Central memory CD4-positive, alpha-beta T cell (primary cell): Measurements from ENCODE around the gene SPECC1L.

Experiments
- DNase-seq: peaks from one replicate; pipeline ENCODE4 v3.0.0; 2022

Gene SPECC1L

DNA sequence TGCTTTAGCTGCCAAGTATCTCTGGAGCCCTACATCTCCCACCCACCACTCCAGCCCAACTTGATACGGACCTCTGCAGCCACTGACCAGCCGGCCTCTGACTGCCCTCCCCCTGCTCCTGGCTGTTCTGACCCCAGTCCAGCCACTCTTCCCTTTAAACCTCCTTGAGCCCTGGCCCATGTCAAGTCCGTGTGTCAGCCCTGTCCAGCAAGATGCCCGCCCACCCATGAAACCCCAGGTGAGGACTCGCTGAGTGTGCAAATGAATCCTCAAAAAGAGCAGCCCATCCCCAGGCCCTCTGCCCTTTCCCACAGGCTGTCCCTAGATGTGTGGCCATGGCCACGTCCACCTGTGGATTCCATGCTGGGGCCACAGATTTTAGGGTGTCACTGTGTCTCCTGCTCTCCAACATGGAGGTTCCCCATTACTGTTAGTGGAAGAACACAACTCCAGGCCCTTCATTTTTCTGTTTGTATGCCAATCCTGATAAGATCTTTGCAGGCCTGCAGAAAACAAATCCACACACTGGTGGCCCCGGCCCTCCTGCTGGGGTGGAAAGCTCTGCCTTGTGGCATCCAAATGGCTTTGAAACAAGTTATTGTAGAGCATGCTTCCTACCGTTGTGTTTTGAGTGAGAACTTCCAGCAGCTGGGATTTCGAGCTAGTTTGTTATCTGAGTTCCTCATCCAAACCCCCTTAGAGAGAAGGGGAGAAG is 134.1 kb downstream of the SPECC1L start:
- no peak for DNase-seq

DNA sequence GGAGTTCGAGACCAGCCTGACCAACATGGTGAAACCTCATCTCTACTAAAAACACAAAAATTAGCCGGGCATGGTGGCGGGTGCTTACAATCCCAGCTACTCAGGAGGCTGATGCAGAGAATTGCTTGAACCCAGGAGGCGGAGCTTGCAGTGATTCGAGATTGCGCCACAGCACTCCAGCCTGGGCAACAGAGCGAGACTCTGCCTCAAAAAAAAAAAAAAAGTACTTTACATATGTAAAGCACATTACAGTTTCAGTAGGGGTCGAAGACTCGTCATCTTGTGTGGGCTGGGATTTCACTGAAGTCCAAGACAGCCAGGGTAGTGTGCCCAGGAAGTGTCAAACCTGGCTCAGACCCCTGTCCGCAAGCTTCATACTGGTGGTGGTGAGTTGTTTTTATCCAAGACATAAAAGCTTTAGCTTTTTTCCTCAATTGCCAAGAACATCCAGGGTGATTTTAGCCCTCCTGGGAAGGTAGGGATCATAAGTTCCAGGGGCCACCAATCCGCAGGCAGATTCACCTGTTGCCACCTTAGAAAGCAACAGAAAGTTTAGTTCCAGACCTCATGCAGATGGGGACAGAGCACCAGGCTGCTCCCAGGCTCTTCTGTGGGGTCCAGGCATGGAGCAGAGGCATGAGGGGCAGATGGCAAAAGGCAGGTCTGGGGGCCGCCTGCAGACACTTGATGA is 135.1 kb downstream of the SPECC1L start:
- DNase-seq, result no peak

DNA sequence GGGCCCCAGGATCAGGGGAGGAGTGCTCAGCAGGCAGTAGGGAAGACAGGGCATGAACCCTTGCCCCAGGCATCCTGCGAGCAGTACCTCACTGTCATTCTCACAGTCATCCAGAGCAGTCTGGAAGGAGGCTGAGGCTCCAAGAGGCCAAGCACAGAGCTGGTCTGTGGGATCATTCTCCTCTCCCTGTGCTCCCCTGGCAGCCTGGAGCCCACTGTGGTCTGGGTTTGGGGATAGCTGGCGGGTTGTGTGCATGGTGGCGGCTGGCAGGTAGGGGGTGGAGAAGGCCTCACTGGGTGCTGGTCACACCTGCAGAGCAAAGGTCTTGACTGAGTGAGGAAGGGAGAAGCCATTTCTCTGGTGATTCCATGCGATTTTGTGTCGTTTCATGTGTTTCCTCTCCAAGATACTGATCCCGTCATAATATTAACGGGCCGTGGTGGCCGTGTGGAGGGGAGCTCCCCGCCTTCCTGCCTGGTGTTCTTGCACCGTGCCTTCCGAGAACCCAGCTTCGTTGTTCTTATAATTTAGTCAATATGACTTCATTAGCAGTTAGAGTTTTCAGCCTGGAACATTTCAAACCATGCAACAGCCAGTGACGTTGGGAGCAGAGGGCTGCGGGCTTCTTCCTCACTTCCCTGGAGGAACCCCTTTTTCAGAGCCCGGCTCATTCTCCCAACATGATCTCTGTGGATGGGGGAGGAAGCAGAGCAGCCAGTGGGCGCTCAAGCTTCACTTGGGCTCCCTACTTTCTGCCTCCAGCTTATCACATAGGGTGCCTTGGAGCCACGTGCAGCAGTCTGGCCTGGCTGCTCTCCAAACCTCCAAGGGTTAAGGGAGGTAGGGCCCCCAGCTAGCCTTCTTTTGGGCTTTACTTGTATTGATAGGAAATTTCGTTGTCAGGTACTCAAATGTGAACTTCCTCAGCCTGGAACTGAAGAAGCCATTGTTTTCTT is 136.0 kb downstream of the SPECC1L start:
- no peak for DNase-seq

DNA sequence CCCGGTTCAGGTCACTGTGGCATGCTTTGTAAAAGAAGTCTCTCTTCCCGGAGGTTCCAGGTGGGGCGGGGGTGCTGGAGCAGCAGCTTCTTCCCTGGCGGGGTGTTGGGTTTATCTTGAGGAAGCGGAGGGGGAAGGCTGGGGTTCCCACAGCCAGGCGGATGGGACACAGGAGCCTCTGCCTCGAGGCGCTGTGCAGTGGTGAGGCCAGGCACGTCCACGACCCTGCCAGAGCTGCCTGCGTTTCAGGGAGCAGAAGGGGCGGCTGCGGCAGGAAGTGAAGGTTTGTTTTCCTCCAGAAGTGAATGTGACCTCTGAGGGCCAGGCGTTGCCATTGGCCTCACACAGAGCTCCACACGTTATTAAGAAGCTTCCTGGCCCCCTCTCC is 136.6 kb downstream of the SPECC1L start:
- DNase-seq, result no peak

DNA sequence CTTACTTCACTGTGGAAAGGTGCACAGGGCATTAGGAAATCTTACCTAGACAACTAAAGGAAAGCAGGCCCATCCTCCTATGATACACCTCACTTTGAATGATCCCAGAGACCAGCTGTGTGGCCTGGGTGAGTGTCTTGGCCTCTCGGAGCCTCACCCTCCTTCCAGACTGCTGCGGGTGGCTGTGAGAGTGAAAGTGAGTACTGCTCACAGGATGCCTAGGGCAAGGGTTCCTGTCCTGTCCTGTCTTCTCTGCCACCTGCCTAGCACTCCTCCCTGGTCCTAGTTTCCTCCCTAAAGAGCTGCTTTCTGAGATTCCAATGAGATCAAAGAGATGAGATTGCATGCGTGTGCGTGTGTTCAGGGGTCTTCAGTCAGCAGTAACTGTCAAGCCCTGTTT is 137.3 kb downstream of the SPECC1L start:
- DNase-seq, result no peak

DNA sequence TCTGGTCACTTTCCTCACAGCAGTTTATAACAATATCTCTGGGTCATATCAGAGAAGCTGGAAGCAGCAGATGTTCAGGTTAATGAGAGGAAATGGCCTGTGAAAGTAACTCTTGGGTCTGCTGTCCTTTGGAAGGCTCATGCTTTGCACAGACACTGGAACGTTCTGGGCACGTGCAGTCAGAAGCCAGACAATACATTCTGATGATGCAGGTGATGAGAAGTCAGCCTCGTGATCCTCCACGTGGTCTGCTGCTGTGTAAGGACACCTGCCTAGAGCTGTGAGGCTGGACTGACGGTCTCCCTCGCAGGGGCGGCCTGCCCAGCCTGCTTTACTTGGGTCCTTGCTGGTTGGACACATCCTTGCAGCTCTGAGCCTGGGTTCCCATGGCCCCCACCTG is 138.0 kb downstream of the SPECC1L start:
- no peak for DNase-seq

DNA sequence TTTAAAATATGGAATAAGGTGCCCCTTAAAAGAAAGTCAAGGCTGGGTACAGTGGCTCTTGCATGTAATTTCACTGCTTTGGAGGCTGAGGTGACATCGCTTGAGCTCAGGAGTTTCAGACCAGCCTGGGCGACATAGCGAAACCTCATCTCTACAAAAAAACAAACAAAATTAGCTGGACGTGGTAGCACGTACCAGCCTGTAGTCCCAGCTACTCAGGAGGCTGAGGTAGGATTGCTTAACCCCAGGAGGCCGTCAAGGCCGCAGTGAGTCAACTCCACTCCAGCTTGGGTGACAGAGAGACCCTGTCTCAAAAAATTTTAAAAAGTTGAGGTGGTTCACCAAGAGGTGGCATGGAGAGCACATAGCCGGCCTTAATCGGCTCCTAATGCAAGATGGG is 139.1 kb downstream of the SPECC1L start:
- DNase-seq, result no peak

DNA sequence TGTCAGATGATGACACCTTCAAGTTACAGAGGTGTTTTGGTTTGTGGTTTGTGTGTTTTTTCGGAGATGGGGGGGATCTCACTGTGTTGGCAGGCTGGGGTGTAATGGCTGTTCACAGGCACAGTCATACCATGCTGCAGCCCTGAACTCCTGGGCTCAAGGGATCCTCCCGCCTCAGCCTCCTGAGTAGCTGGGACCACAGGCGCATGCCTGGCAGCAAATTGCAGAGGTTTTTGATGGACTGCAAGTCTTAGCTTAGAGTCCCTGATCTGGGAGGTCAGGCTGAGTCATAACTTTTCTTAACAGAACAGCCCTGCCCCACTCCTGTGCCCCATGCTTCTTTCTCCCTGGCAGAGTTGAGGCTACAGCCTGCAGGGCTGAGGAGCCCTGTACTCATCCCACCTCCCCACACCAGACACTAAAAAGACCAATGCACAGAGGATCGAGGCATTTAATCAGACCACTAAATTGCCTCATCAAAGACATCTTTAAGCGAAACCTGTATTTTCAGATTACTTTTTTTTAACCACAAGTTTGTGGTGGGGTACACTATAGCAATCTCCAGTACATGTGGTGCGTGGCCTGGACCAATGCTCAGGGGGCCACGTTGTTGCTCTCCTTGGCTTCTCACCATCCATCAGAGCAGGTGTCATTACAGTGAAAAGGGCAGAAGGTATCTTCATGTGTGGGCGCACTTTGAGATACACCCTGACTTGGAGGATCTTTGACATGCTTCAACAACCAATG is 139.7 kb downstream of the SPECC1L start:
- no peak for DNase-seq

DNA sequence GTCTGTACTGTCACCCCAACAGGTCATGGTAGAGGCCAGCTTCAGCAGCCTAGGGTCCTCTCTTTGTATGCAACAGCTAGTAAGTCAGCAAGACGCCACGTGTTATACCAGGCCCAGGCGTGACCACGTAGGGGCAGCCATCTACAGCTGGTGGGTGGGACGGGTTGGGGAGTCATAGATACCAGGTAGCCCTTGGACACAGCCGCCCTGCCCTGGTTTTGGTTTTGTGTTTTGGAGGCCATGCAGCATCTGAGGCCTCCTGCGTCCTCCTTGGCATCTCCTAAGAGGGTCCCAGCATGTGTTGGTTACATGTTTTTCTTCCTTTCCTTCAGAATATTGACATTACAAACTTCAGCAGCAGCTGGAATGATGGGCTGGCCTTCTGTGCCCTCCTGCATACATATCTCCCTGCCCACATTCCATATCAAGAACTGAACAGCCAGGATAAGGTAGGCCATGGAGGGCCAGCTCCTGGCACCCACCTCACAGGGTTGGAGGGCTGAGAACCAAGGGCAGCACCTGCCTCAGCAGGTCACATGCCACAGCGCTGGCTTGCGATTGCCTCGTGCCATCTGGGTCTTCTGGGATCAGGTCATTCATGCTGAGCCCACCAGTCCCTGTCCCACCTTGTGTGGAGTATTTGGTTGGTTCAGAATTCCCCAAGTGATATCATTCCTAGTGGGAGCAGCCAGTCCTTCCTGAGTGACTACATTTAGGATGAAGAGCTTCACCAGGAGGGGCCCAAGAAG is 140.8 kb downstream of the SPECC1L start:
- DNase-seq, result no peak

DNA sequence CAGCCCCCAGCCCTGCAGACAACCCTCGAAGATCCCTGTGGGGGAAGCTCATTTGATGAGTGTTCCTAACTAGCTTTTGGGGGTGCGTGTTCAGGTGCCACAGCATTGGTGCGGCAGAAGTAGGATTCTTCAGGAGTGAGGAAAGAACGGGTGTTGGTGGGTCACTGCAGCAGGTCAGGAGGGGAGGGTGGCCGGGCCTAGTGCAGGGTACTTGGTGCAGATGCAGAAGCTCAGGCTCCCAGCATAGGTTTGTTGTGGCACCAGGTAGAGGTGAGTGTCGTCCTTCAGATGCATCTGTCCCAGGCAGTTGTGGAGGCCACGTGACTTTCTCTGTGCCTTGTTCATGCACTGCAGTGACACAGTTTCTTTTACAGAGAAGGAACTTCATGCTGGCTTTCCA is 141.6 kb downstream of the SPECC1L start:
- DNase-seq, result no peak

DNA sequence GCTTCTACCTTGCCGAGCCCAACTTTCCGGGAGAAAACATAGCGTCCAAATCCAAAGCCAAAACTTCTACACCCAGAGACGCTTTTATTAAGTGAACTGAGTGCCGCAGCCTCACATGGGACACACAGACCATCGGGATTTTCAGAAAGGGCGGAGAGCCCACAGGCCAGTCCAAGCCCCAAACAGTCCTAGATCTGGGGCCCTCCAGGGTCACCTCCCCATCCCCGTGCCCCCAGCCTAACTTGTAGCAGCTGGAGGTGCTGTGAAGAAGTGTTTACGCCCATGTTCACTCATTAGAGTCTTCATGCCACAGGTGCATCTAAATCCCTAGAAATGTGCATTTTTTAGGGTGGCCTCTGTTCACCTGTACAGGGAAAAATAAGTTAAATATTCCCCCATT is 142.6 kb downstream of the SPECC1L start:
- no peak for DNase-seq

DNA sequence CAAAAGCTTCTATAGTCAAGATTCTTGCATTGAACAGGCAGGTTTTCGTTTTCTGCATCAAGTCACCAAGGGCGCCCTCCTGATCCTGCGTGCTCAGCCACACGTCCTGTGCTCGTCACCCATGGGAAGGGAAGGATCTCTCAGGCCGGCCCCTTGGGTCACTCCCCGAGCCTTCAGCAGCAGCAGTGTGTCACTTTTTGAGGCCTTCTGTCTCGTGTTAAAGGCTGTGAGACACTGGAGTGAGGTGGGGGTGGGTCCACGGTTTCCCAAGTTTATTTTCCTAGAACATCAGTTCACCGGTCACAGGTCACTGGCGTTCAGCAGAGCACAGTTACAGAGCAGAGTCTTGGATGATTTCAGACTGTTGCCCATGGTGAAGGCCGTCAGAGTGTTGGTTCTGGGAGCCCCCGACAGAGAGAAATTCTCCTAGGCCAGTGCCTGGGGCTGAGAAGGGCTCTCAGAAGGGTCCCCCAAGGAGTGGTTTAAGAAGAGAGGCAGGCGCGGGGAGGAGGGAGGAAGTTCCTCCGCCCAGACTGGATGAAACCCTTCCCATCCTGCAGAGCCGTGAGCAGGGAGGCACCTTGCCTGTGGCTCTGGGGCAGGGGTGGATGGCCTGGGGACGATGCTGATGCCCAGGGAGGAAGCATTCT is 143.2 kb downstream of the SPECC1L start:
- no peak for DNase-seq

DNA sequence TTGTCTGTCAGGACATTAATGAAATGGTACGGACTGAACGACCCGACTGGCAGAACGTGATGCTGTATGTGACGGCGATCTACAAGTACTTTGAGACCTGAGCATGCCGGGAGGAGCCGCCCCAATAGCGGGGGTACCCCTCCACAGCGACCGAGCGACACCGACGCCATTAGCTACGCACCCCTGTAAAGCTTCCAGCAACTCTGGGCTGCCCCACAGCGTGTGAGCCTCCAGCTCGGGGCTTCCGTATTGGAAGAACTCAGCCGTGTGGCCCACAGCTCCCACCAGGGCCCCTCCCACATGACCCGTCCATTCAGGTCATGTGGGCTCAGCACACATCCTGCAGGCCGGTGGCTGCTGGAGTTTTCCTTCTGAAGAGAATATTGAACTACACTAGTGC is 143.9 kb downstream of the SPECC1L start:
- DNase-seq, result no peak

DNA sequence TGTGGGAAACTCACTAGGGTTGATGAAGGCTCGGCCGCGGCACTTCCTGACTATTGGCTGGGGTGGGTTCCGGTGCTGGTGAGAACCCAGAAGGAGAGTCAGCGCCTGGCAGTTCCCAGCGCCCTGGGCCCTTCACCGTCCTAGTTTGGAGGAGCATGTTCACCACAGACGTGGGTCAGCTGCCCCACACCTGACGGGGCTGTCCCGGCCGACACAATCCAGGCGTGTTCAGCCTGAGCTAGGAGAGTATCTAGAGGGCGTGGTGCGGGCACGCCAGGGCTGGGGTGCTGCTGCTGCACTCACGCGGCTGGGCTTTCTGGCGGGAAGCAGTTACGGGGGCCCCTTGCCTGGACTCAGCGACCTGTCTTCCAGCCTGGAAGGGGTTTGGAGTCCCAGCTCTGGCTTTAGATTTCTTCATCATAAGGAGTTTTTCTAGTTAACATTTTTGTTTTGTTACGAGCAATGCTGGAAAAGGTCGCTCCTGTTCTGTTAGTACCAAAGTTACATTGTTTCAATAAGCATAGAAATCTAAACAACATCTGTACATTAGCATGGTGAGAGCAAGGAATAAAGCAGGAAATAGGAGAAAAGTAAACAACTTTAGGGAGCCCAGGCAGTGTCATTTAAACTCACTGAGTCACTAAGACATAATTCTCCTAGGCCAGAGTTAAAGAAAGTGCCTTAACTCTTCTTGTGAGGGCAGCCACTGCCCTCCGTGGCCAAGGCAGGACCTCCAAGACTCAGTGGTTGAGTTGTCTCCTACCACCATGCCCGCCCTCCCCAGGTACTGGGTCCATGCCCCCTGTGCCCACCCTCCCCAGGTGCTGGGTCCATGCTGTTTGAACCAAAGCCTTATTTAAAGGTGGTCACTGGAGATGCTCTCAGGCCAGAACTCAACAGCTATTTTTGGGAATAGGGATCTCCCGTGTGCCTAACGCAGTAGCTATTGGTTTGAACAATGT is 144.6 kb downstream of the SPECC1L start:
- no peak for DNase-seq

DNA sequence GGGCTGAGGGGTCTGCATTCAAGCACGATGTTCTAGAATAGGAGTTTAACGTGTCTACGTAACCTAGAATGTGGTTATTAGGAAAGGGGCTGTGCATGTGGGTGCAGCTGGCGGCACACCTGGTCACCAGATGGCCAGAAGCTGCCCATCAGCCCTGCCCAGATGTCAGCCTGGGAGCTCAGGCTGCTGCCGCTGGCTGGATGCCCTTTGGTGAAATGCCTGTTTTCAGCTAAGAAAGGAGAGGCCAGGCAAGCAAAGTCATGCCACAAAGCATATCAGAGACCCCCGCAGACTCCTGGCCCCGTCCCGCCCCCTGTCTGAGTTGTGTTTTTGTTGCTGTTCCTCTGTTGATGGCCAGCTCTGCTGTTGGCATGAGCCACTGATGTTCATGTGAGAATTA is 145.5 kb downstream of the SPECC1L start:
- no peak for DNase-seq

DNA sequence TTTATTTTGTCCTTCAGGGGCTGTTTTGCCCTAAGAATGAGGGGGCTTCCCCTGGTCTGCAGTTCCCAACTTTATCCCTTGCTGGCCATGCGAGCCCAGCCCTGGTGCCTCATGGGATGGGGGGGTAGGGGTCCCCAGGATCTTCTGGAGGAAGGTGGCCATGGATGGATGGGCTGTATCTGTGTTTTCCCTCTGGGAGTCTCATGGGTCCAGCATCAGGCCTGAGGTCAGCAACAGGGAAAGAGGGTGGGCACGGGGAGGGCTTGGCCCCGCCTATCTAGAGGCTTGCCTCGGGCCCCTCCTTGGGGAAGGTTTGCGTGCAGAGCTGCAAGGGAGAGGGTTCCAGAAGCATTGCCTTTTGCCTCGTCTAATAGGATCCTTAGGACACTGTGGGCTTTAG is 146.0 kb downstream of the SPECC1L start:
- DNase-seq, result no peak

DNA sequence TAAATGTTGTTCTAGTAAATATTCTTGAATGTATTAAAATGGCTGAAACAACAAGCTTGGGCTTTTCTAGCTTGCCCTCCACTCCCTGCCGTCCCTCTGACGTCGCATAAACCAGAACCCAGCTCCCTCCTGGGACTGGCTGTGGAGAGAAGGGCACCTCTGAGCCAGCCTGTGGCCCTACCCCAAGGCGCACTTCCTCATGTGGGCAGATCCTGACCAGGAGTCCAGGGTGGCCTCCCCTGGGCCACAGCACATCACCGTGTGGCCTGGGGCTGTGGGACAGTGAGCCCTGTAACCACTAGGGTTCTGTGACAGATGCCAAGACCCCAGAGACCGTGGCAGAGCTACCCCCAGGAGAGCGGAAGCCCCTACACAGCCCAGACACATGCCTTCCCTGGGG is 146.6 kb downstream of the SPECC1L start:
- DNase-seq, result no peak

DNA sequence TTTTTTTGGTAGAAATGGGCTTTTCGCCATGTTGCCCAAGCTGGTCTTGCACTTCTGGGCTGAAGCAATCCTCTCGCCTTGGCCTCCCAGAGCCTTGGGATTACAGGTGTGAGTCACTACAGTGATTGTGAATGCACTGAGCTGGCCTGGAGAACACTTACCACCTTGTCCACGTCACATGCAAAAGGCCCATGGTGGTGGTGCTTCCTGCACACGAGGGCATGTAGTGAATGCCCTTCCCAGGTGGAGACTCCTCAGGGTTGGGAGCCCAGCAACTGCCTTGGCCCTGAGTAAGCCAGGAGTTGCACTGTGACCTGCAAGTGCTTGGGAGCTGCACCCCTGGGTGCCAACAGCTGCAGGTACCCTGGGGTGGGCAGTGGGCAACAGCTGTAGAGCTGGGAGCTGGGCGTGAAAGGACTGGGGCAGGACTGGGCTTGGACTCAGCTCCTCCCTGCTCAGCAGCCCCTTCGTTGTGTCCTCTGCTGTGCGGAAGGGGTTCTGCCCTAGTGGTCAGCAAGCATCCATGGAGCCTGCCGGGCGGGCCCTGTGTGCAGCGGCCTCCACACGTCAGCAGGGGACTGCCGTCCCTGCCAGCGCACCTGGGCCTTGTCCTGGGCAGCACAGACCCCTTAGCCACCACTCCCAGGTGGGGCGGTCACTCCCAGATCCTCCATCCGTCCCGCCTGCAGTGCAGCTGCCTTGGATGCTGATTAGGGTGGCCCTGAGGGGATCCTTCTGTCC is 147.4 kb downstream of the SPECC1L start:
- DNase-seq, result no peak

DNA sequence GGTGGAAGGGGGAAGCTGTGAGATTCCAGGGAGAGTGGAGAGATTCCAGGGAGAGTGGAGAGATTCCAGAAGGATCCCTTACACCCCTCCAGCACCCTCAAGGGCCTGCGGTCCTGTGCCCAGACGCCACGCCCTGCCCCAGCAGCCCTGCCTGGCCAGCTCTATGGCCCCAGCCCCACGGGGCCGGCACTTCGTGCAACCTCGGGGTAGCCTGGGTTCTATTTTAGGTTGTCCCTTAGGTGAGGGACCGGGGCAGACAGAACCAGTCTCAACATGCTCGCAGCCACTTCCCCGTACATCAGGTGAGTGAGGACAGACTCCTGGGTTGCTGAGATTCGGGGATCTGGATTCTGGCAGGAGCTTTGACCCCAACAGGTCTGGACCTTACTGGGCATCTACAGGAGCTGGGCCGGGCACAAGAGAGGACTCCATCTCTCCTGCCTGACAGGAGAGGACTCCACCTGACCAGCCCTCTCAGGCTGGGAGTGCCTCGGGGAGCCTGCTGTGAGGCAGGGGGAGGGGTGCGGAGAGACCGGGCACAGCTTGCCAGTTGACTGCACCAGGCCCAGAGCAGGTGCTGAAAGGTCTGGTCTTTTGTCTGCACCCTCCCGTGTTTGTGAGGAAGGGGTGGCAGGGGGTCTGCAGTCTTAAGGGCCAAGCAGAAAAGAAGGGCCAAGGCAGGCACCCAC is 148.3 kb downstream of the SPECC1L start:
- DNase-seq, result no peak
